ENCODE data around the gene LGALS1. TPM values are rescaled to one million over a fixed set of nuclear protein-coding genes. Genes with fewer than 3 reads are reported as not detected.

The LGALS1 gene
- total RNA-seq, 1 experiment from 2014 or later: 1,080 TPM

DNA sequence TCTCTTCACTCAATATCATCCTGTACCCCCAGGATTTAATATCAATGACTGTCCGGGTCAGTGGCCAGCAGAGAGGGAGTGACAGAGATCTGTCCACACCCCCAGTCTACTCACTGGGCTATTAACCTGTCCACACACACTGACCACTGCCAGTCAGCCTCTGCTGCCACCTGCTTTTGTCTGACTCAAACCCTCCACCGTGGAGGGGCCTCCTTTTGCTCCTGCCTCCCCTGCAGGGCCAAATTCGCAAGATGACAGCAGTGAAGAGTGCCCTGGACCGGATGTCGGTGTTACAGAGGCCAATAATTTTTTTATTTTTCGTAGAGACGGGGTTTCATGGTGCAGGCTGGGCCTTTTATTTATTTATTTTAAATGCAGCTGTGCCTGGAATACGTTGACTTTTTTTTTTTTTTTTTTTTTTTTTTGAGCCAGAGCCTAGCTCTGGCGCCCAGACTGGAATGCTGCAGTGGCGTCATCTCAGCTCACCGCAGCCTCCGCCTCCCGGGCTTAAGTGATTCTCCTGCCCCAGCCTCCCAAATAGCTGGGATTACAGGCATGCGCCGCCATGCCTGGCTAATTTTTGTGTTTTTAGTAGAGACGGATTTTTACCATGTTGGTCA lies 11.8 kb upstream of the LGALS1 start:
- no TSS peak for BruUV-seq (replicated peaks)
- DNase-seq (ENCODE audit: low read depth, low spot score) (no peak), ATAC-seq (no peak)
- H4K20me1 ChIP-seq (ENCODE audit: insufficient read depth): no peaks in the 10 kb centered on the region
- no peak for TF ChIP-seq FOSL1 (IDR thresholded peaks at IDR 0.05; ENCODE audit: low read depth)
- TF ChIP-seq SP1 (IDR thresholded peaks at IDR 0.05; ENCODE audit: low read depth): no peak
- no peak for TF ChIP-seq EZH2phosphoT487 (IDR thresholded peaks at IDR 0.05; ENCODE audit: borderline replicate concordance)
- no peak for TF ChIP-seq EGR1 (IDR thresholded peaks at IDR 0.05; ENCODE audit: low read depth)
- no peak for TF ChIP-seq ZNF274 (IDR thresholded peaks at IDR 0.05; ENCODE audit: low read depth, low read length)
- POLR2A ChIA-PET: interaction anchor here (0.9 to 4.5 kb wide), 4 partner anchors 12 to 55 kb away, joined by 3 to 23 read pairs (median 4); partner anchors contain the start of genes GGA1 and LGALS1
- H3K27ac ChIP-seq (ENCODE audit: low read depth, low read length): no peak overlapping the region
- no peak overlapping the region for H3K4me2 ChIP-seq (ENCODE audit: low read length)
- H3K9me2 ChIP-seq (ENCODE audit: insufficient read depth): no peaks in the 10 kb centered on the region
- RAD21 ChIA-PET (ENCODE audit: low non-redundant PET in 1 of 2, low total read pairs in 2 of 2, uncharacterized antibody in 2 of 2, unreplicated experiment in 2 of 2): no interaction called here
- no peak overlapping the region for H2AFZ ChIP-seq (ENCODE audit: low read depth, low read length, poor library complexity, severe bottlenecking)
- peaks cover 8 to 25% of the 10 kb centered on the region in 2 experiments; a peak in 1 of 4 replicates for H3K36me3 ChIP-seq (ENCODE audit: control insufficient read depth in 1 of 2, insufficient read depth in 2 of 2, low read length in 2 of 2)
- CTCF ChIA-PET: interaction anchor here (0.9 to 1.2 kb wide), 2 partner anchors 13 to 20 kb away, joined by 3 to 4 read pairs; no protein-coding TSS in a partner anchor
- no peak overlapping the region for H3K4me3 ChIP-seq (replicated peaks in 1 of 2; ENCODE audit: low read depth in 1 of 2, low read length in 2 of 2)
- H3K9ac ChIP-seq (ENCODE audit: low read length): no peak overlapping the region
- intact Hi-C loops (cut with micrococcal nuclease): no loop called here
- peaks cover 55% of the 10 kb centered on the region for H3K79me2 ChIP-seq (ENCODE audit: insufficient read depth, low read length)
- H3K9me3 ChIP-seq (ENCODE audit: control insufficient read depth in 1 of 2, insufficient read depth in 1 of 2, low read depth in 1 of 2, low read length in 2 of 2): no peaks in the 10 kb centered on the region
- no peaks in the 10 kb centered on the region for H3K27me3 ChIP-seq (ENCODE audit: insufficient read depth, low read length)
- peaks cover 18 to 46% of the 10 kb centered on the region in 2 experiments for H3K4me1 ChIP-seq (ENCODE audit: control insufficient read depth in 1 of 2, insufficient read depth in 2 of 2, low read length in 2 of 2)

DNA sequence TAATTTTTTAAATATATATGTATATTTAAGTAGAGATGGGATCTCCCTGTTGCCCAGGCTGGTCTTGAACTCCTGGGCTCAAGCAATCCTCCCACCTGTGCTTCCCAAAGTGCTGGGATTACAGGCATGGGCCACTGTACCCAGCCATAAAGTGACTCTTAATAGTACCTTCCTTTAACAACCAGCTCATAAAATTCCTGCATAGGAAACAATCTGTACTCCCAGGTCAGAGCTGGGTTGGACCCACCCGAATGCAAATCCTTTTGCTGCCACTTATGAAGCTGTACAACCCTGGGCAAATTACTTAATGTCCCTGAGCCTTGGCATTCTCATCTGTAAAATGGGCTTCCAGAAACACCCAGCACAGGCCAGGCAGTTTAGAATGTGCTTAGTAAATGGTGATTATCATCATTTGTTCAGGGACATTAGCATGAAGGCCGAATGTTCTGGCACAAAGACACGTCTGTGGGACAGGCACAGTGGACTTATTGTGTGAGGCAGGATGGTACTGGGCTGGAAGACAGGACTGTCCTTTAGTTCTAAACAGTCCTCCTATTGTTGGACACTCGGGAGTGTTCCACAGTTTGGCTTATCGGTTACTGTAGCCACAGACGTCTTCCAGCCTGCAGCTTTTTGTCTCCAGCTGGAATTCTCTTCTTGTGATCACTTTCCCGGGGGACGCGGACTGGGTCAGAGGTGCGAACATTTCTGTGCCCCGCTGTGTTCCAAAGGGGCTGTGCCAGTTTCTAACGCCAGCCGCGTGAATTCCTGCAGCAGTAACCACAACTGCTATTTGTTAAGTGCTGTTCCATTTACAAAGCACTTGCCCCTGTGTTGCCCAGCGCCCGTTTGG lies 11.0 kb upstream of the LGALS1 start:
- H3K4me1 ChIP-seq (ENCODE audit: control insufficient read depth in 1 of 2, insufficient read depth in 2 of 2, low read length in 2 of 2): peaks cover 20 to 45% of the 10 kb centered on the region in 2 experiments
- ATAC-seq: no peak
- H2AFZ ChIP-seq (ENCODE audit: low read depth, low read length, poor library complexity, severe bottlenecking): no peak overlapping the region
- H3K9me2 ChIP-seq (ENCODE audit: insufficient read depth): no peaks in the 10 kb centered on the region
- DNase-seq (ENCODE audit: low read depth, low spot score): no peak
- H3K27me3 ChIP-seq (ENCODE audit: insufficient read depth, low read length): no peaks in the 10 kb centered on the region
- no TSS peak for BruUV-seq (replicated peaks)
- RAD21 ChIA-PET (ENCODE audit: low non-redundant PET in 1 of 2, low total read pairs in 2 of 2, uncharacterized antibody in 2 of 2, unreplicated experiment in 2 of 2): no interaction called here
- peaks cover 8 to 25% of the 10 kb centered on the region in 2 experiments; a peak in 1 of 4 replicates for H3K36me3 ChIP-seq (ENCODE audit: control insufficient read depth in 1 of 2, insufficient read depth in 2 of 2, low read length in 2 of 2)
- H3K79me2 ChIP-seq (ENCODE audit: insufficient read depth, low read length): peaks cover 51% of the 10 kb centered on the region
- no peak overlapping the region for H3K27ac ChIP-seq (ENCODE audit: low read depth, low read length)
- TF ChIP-seq, protein P1, sequence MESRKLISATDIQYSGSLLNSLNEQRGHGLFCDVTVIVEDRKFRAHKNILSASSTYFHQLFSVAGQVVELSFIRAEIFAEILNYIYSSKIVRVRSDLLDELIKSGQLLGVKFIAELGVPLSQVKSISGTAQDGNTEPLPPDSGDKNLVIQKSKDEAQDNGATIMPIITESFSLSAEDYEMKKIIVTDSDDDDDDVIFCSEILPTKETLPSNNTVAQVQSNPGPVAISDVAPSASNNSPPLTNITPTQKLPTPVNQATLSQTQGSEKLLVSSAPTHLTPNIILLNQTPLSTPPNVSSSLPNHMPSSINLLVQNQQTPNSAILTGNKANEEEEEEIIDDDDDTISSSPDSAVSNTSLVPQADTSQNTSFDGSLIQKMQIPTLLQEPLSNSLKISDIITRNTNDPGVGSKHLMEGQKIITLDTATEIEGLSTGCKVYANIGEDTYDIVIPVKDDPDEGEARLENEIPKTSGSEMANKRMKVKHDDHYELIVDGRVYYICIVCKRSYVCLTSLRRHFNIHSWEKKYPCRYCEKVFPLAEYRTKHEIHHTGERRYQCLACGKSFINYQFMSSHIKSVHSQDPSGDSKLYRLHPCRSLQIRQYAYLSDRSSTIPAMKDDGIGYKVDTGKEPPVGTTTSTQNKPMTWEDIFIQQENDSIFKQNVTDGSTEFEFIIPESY (IDR thresholded peaks at IDR 0.05; ENCODE audit: extremely low read depth, insufficient replicate concordance, low read length): no peak
- TF ChIP-seq ZFX (IDR thresholded peaks at IDR 0.05) (no peak), CEBPB (IDR thresholded peaks at IDR 0.05; ENCODE audit: low read depth) (no peak)
- H3K9me3 ChIP-seq (ENCODE audit: control insufficient read depth in 1 of 2, insufficient read depth in 1 of 2, low read depth in 1 of 2, low read length in 2 of 2): no peaks in the 10 kb centered on the region
- CTCF ChIA-PET: interaction anchor here (0.9 kb wide), 1 partner anchor 13 kb away, joined by 4 read pairs; no protein-coding TSS in a partner anchor
- H4K20me1 ChIP-seq (ENCODE audit: insufficient read depth): no peaks in the 10 kb centered on the region
- no peak overlapping the region for H3K4me3 ChIP-seq (replicated peaks in 1 of 2; ENCODE audit: low read depth in 1 of 2, low read length in 2 of 2)
- POLR2A ChIA-PET: interaction anchor here (0.9 to 4.5 kb wide), 4 partner anchors 11 to 55 kb away, joined by 3 to 23 read pairs (median 4); partner anchors contain the start of genes GGA1 and LGALS1
- intact Hi-C loops (cut with micrococcal nuclease): no loop called here
- H3K4me2 ChIP-seq (ENCODE audit: low read length): no peak overlapping the region
- H3K9ac ChIP-seq (ENCODE audit: low read length): no peak overlapping the region

All from HCT116 (cell line).